Right lobe of liver (tissue), 6 donors: ENCODE measurements around the gene PEDS1. TPM values are rescaled to one million over a fixed set of nuclear protein-coding genes. Genes with fewer than 3 reads are reported as not detected.

Experiments used
- ATAC-seq, 4 donors: fragments of 200-7000 bp; cut with Tn5 transposase; one replicate each; pipeline ENCODE4 v1.9.1; 2020; ENCODE audit warnings: mild to moderate bottlenecking in 4 of 4, moderate library complexity in 4 of 4
- DNase-seq, 3 donors: peaks; one replicate each; pipeline ENCODE4 v3.0.0-alpha.2; 2020
- H3K27ac ChIP-seq, 3 donors: fragments of 200-600 bp; one replicate each; pipeline ENCODE4 v1.8.0; 2022
- H3K27me3 ChIP-seq, 2 donors: fragments of 200-600 bp; one replicate each; pipeline ENCODE4 v1.8.0; 2022
- H3K36me3 ChIP-seq, 4 donors: fragments of 200-600 bp; sonication (generic) in 1 of 4; one replicate each; pipeline versions ENCODE4 v1.5.1 to v1.8.0; 2017 to 2022; ENCODE audit warnings: control low read depth in 1 of 4
- H3K4me1 ChIP-seq, 4 donors: fragments of 200-600 bp; sonication (generic) in 1 of 4; one replicate each; pipeline versions ENCODE4 v1.5.1 to v1.8.0; 2017 to 2022; ENCODE audit warnings: control low read depth in 1 of 4
- H3K4me3 ChIP-seq, 3 donors: fragments of 200-600 bp; one replicate each; pipeline ENCODE4 v1.8.0; 2022
- H3K9me3 ChIP-seq, 4 donors: fragments of 200-600 bp; sonication (generic) in 1 of 4; one replicate each; pipeline versions ENCODE4 v1.5.1 to v1.8.0; 2017 to 2022; ENCODE audit warnings: control low read depth in 1 of 4
- POLR2A ChIP-seq: fragments of 450-650 bp; IDR thresholded peaks from one replicate; pipeline ENCODE4 v1.6.1; 2017; ENCODE audit warnings: antibody characterized with exemption, mild to moderate bottlenecking
- WGBS: methylation state at CpG from one replicate; pipeline ENCODE4 v1.1.6; 2018; ENCODE audit warnings: low coverage, low lambda C conversion rate; ENCODE audit not compliant: insufficient coverage; ENCODE audit errors: missing lambda C conversion rate; 5-methylcytosine and 5-hydroxymethylcytosine counted together
- intact Hi-C, 2 donors: fragments of 100-400 bp; cut with DNase I; formaldehyde crosslinking; loops; one replicate each; pipeline versions ENCODE4 v1.11.2 to v1.14.1; 2022
- total RNA-seq, 6 experiments: library from RNA; depleted of rRNA in 2 of 6; stranded (reverse); fragments of >200 nt in 2 of 6; fragmentation: NEBNext Ultra II Directional in 3 of 6; extraction: Animal tissue kit (Norgen Biotek cat#: 25700) in 3 of 6; gene quantifications; one replicate each; pipeline versions ENCODE4 v1.1.0 to v1.2.4, GENCODE V29; 2016 to 2023
- TF ChIP-seq, protein P1 (sequence below), 4 donors: fragments of 200-600 bp in 3 of 4; fragments of 450-650 bp in 1 of 4; IDR thresholded peaks; one replicate each; pipeline versions ENCODE4 v1.5.1 to v1.8.0; 2016 to 2022; ENCODE audit warnings: antibody characterized with exemption in 4 of 4, mild to moderate bottlenecking in 2 of 4
- donor health status: DM: no; HTN: yes; CAD: no.
- donor health status: DM: no; HTN: no; CAD: no.
- donor health status: DM: no; HTN: no; CAD: no.
- donor health status: DM: no; HTN: yes; CAD: no.
- donor health status: DM: no; HTN: yes; CAD: no.

The PEDS1 gene
- total RNA-seq, 6 experiments from 2014 or later, result 6.9 to 25.3 (median 13.7) TPM

DNA sequence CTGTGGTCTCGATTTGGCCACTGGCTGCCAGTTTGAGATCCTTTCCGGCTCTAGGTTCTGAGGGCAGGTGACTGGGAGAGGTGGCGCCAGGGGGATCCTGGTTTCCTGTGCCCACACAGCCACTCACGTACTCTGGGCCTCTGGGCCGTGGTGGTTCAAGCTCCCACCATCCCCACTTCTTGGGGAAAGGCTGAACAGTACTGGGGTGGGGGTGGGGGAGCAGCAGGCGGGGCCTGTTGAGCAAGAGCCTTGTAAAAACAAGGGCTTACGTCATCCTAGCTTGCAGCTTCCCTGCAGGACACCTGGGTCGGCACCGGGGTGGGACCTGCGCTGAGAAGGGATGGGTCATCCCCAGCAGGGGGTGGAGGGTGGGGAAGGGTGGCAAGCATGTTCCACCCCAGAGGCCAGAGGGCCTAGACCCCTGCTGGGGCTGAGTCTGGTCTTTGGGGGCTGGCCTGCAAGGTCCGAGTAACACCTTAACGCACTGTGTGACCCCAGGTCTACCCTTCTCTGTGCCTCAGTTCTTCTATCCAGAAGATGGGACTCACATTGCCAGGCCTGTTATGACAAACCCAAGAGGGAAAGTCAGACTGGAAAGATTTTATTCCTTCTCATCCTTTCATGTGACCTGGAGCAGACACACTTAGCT, 34.0 kb upstream of the PEDS1 start:
- ATAC-seq (peak; percentile 11 to 32 (median 14)), DNase-seq (peak; percentile 82 to 90 (median 87))
- peak overlapping the region; percentile 66 to 98 (median 70) for H3K27ac ChIP-seq
- H3K4me1 ChIP-seq, result peaks cover 0 to 34% (median 14%) of the 10 kb centered on the region in 4 donors
- TF ChIP-seq, protein P1, sequence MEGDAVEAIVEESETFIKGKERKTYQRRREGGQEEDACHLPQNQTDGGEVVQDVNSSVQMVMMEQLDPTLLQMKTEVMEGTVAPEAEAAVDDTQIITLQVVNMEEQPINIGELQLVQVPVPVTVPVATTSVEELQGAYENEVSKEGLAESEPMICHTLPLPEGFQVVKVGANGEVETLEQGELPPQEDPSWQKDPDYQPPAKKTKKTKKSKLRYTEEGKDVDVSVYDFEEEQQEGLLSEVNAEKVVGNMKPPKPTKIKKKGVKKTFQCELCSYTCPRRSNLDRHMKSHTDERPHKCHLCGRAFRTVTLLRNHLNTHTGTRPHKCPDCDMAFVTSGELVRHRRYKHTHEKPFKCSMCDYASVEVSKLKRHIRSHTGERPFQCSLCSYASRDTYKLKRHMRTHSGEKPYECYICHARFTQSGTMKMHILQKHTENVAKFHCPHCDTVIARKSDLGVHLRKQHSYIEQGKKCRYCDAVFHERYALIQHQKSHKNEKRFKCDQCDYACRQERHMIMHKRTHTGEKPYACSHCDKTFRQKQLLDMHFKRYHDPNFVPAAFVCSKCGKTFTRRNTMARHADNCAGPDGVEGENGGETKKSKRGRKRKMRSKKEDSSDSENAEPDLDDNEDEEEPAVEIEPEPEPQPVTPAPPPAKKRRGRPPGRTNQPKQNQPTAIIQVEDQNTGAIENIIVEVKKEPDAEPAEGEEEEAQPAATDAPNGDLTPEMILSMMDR (IDR thresholded peaks at IDR 0.05), result no peak
- TF ChIP-seq POLR2A, result peak; percentile 38
- no peaks in the 10 kb centered on the region for H3K36me3 ChIP-seq
- WGBS, result 41% methylated on average over 6 of the region's 12 CpGs
- no peak overlapping the region for H3K4me3 ChIP-seq
- intact Hi-C loops, result loop anchor here (5.0 to 10.0 kb wide), 3 partner anchors 215 to 397 kb away; no protein-coding TSS in a partner anchor
- H3K9me3 ChIP-seq, result no peaks in the 10 kb centered on the region
- H3K27me3 ChIP-seq, result no peaks in the 10 kb centered on the region

DNA sequence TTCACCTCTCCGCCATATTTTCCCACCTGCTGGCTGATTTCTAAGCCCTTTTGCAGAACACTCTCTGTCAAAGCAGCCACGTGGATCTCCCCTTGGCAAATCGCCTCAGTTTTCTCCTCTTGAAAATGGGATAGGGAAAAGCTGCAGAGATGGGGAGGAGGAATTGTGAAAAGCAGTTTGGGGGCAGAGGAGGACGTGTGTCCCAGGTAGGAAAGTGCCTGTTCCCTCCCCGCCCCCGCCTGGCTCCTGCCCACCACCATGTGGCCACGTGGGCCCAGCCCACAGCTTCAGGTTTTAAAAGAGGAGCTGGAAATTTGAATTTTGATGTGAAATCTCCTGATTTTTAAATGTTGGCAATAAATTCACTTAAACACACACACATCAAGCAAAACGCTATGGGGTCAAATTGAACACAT, 33.5 kb upstream of the PEDS1 start:
- ATAC-seq, result no peak
- TF ChIP-seq, protein P1 (IDR thresholded peaks at IDR 0.05), result no peak
- no peak for TF ChIP-seq POLR2A
- no peaks in the 10 kb centered on the region for H3K27me3 ChIP-seq
- DNase-seq, result peak in 2 of 3 donors; percentile 52 to 70
- H3K4me3 ChIP-seq, result no peak overlapping the region
- peak overlapping the region; percentile 66 to 98 (median 70) for H3K27ac ChIP-seq
- 23% methylated on average over 8 of the region's 8 CpGs for WGBS
- H3K9me3 ChIP-seq, result no peaks in the 10 kb centered on the region
- H3K4me1 ChIP-seq, result peaks cover 0 to 34% (median 14%) of the 10 kb centered on the region in 4 donors
- H3K36me3 ChIP-seq, result no peaks in the 10 kb centered on the region
- intact Hi-C loops, result loop anchor here (5.0 to 10.0 kb wide), 3 partner anchors 215 to 398 kb away; no protein-coding TSS in a partner anchor

DNA sequence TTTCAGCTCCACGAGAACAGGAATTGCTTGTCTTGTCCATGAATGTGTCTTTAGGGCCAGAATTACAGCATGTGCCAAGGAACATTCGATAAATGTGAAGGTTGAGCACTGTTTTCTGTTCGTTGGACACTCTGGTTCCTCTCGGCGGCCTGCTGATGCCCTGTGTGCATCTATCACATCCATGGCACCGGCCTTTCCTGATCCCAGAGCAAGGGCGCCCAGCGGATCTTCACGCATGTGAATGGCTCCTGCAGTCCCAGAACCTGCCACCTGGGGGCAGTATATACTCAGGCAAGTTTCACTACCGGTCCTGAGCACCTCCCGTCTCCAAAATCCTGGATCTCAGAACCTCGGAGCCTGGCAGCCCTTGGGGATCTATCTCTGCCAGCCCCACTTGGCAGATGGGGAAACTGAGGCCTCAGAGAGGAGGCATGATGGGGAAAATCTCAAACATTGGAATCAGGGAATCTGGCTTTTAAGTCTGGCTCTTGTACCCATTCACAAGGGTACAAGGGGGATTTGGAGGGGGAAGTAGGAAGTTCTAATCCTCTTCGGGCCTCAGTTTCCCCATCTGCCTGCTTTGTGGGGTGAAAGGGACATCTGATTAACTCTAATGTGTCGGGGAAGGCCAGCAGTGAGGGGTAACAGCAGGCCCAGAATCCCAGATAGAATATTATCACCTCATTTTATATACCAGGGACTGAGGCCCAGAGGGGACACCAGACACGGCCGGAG, 32.8 kb upstream of the PEDS1 start:
- intact Hi-C loops, result loop anchor here (5.0 to 10.0 kb wide), 3 partner anchors 216 to 398 kb away; no protein-coding TSS in a partner anchor
- peak; percentile 22 to 37 (median 32) for ATAC-seq
- WGBS, result 12% methylated on average over 9 of the region's 16 CpGs
- no peak overlapping the region for H3K4me3 ChIP-seq
- H3K4me1 ChIP-seq, result peaks cover 0 to 34% (median 14%) of the 10 kb centered on the region in 4 donors
- no peaks in the 10 kb centered on the region for H3K27me3 ChIP-seq
- H3K9me3 ChIP-seq, result no peaks in the 10 kb centered on the region
- peak; percentile 92 to 96 (median 93) for DNase-seq
- TF ChIP-seq POLR2A, result no peak
- TF ChIP-seq, protein P1 (IDR thresholded peaks at IDR 0.05), result peak; percentile 97 to 99 (median 99)
- H3K36me3 ChIP-seq, result no peaks in the 10 kb centered on the region
- H3K27ac ChIP-seq, result peak overlapping the region; percentile 66 to 98 (median 70)

DNA sequence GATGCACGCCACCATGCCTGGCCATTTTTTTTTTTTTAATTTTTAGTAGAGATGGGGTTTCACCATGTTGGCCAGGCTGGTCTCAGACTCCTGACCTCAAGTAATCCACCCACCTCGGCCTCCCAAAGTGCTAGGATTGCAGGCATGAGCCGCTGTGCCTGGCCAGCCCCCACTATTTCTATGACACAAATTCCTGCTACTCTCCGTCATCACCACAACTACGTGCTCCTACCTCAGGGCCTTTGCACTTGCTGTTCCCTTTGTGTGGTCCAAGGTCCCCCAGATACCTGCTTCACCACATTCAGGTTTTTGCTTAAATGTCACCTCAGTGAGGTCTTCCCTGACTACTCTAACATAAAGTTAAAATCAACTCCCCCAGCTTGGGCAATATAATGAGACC, 31.9 kb upstream of the PEDS1 start:
- DNase-seq (no peak), ATAC-seq (no peak)
- H3K27ac ChIP-seq, result no peak overlapping the region
- H3K9me3 ChIP-seq, result no peaks in the 10 kb centered on the region
- WGBS, result 87% methylated on average over 5 of the region's 5 CpGs
- TF ChIP-seq POLR2A, result no peak
- TF ChIP-seq, protein P1 (IDR thresholded peaks at IDR 0.05), result no peak
- intact Hi-C loops, result loop anchor here (5.0 to 10.0 kb wide), 3 partner anchors 217 to 399 kb away; no protein-coding TSS in a partner anchor
- H3K36me3 ChIP-seq, result no peaks in the 10 kb centered on the region
- peaks cover 0 to 34% (median 14%) of the 10 kb centered on the region in 4 donors for H3K4me1 ChIP-seq
- H3K4me3 ChIP-seq, result no peak overlapping the region
- H3K27me3 ChIP-seq, result no peaks in the 10 kb centered on the region
